Ovary (tissue), 3 donors: Measurements from ENCODE around the gene OR5AS1.
"Not testable (repeated sequence)": the region's sequence is repeated elsewhere in the genome, so short reads cannot be mapped to it uniquely, and the experiment has no call there.

Experiments used
- CTCF ChIP-seq, 3 donors: fragments of 450-650 bp in 2 of 3; fragments of 200-600 bp in 1 of 3; IDR thresholded peaks; one replicate each; pipeline versions ENCODE4 v1.5.1 to v1.8.0; 2016 to 2022; ENCODE audit warnings: antibody characterized with exemption in 3 of 3, mild to moderate bottlenecking in 1 of 3
- EP300 ChIP-seq: sonication (generic); formaldehyde crosslinking; IDR thresholded peaks from one replicate; pipeline ENCODE4 v1.6.1; 2017; ENCODE audit warnings: antibody characterized with exemption
- POLR2A ChIP-seq: fragments of 450-650 bp; IDR thresholded peaks from one replicate; pipeline ENCODE4 v1.6.1; 2017; ENCODE audit warnings: antibody characterized with exemption, mild to moderate bottlenecking, moderate library complexity
- donor health status: DM: no; HTN: no; CAD: no.

- TF ChIP-seq CTCF (IDR thresholded peaks at IDR 0.05); EP300; POLR2A: not testable (repeated sequence)
These were observed 30.3 kb downstream of the OR5AS1 start for GRCh38 chr11:56057661-56058237.
